Measurements from ENCODE around the gene FST. TPM values are rescaled to one million over a fixed set of nuclear protein-coding genes. Genes with fewer than 3 reads are reported as not detected.
A peak's percentile ranks its signal among the peaks of the same experiment; 100 is the strongest.

FST gene
- total and polyA plus RNA-seq, 2 of the 13 experiments (the other 11 are each of a cell fraction or from before 2014, with no cell fraction given) = 38.6 to 136 TPM

DNA sequence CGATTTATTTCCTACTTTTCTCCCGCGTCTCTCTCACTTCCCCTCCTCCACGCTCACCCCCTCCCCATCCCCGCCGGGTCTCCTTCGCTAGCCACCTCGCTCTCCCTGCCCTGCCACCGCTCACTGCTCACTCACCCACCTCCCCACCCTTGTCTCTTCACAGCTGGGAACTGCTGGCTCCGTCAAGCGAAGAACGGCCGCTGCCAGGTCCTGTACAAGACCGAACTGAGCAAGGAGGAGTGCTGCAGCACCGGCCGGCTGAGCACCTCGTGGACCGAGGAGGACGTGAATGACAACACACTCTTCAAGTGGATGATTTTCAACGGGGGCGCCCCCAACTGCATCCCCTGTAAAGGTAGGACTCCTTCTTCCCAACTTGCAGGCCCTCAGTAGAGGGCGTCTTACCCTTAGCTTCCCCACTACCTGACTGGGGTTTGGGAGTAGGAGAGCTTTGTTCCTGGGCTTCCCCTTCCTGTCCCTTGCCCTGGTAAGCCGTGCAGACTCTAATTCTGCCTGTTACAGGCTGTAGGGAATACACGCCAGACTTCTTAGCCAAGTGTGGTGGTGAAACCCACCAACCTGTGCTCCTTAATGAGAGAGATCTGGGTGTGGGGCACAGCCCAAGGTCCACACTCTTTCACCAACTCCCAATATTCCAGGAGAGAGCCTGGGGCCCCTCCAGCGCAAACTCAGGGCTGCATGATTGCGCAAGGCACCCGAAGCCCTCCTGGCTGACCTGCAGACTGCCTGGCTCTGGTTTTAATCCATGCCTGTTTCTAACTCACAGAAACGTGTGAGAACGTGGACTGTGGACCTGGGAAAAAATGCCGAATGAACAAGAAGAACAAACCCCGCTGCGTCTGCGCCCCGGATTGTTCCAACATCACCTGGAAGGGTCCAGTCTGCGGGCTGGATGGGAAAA is 2.5 kb downstream of the FST start (continued):
- TF ChIP-seq ZSCAN12 (CRISPR knock-in tag; IDR thresholded peaks at IDR 0.05) (0 out of 2 replicates have a peak, but pooled peaks have one; percentile 68), PHF5A (CRISPR knock-in tag; IDR thresholded peaks at IDR 0.05; ENCODE audit: low read depth, unreplicated experiment) (peak; percentile 6), TFDP2 (CRISPR knock-in tag; IDR thresholded peaks at IDR 0.05) (peak; percentile 73), ZNF749 (CRISPR knock-in tag; IDR thresholded peaks at IDR 0.05; ENCODE audit: borderline replicate concordance) (no peak), KDM5B (CRISPR knock-in tag; IDR thresholded peaks at IDR 0.05; ENCODE audit: borderline replicate concordance) (peak; percentile 71; the same call in 1 of the 2 replicates), SNAPC2 (CRISPR knock-in tag; IDR thresholded peaks at IDR 0.05) (no peak), MYC (CRISPR knock-in tag; IDR thresholded peaks at IDR 0.05; ENCODE audit: borderline replicate concordance) (peak; percentile 40; the same call in 1 of the 2 replicates), ZNF230 (CRISPR knock-in tag; IDR thresholded peaks at IDR 0.05) (no peak), KIAA2018 (CRISPR knock-in tag; IDR thresholded peaks at IDR 0.05; ENCODE audit: borderline replicate concordance) (no peak), CTCF (CRISPR knock-in tag; IDR thresholded peaks at IDR 0.05) (peak; percentile 64), SATB2 (CRISPR knock-in tag; IDR thresholded peaks at IDR 0.05) (no peak), TOE1 (CRISPR knock-in tag; IDR thresholded peaks at IDR 0.05) (no peak)
- TF ChIP-seq, protein P1, sequence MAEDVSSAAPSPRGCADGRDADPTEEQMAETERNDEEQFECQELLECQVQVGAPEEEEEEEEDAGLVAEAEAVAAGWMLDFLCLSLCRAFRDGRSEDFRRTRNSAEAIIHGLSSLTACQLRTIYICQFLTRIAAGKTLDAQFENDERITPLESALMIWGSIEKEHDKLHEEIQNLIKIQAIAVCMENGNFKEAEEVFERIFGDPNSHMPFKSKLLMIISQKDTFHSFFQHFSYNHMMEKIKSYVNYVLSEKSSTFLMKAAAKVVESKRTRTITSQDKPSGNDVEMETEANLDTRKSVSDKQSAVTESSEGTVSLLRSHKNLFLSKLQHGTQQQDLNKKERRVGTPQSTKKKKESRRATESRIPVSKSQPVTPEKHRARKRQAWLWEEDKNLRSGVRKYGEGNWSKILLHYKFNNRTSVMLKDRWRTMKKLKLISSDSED (CRISPR knock-in tag; IDR thresholded peaks at IDR 0.05) = 0 out of 2 replicates have a peak, but pooled peaks have one; percentile 39
- TF ChIP-seq, protein P2, sequence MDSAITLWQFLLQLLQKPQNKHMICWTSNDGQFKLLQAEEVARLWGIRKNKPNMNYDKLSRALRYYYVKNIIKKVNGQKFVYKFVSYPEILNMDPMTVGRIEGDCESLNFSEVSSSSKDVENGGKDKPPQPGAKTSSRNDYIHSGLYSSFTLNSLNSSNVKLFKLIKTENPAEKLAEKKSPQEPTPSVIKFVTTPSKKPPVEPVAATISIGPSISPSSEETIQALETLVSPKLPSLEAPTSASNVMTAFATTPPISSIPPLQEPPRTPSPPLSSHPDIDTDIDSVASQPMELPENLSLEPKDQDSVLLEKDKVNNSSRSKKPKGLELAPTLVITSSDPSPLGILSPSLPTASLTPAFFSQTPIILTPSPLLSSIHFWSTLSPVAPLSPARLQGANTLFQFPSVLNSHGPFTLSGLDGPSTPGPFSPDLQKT (CRISPR knock-in tag; IDR thresholded peaks at IDR 0.05; ENCODE audit: borderline replicate concordance) = no peak

Measured in HepG2 (cell line).